A549 (cell line): ENCODE results near the gene CNOT1. TPM values are rescaled to one million over a fixed set of nuclear protein-coding genes. Genes with fewer than 3 reads are reported as not detected.
A peak's percentile ranks its signal among the peaks of the same experiment; 100 is the strongest.

ENCODE experiments used
- ATAC-seq, 2 experiments: fragments of 200-7000 bp in 1 of 2; fragments of >200 bp in 1 of 2; cut with Nextera tagmentation in 1 of 2; cut with Tn5 transposase in 1 of 2; 3 replicates each; pipeline versions ENCODE4 v1.8.0 to v1.9.1; 2018 to 2020; ENCODE audit warnings: mild to moderate bottlenecking in 1 of 2, moderate library complexity in 1 of 2
- CTCF ChIA-PET: fragments of 300-600 bp; sonication (Branson Sonifier 250); formaldehyde crosslinking; extraction: SDS; loops from one replicate; lab custom pipeline; 2021; ENCODE audit warnings: antibody characterized with exemption, inconsistent platforms; lab: Yijun Ruan, JAX
- POLR2A ChIA-PET: fragments of 350-600 bp; formaldehyde crosslinking; extraction: SDS; loops from one replicate; lab custom pipeline; 2021; ENCODE audit warnings: antibody characterized with exemption, inconsistent platforms; lab: Yijun Ruan, JAX
- DNase-seq, 2 experiments: peaks; one replicate each; pipeline versions ENCODE4 v3.0.0 to v3.0.0-alpha.2; 2011 to 2016; ENCODE audit warnings: low read depth in 1 of 2, low spot score in 1 of 2
- FAIRE-seq: peaks from 2 replicates; lab custom pipeline; 2011; peaks lifted over from hg19 to GRCh38; lab: Jason Lieb, UNC
- H3K27ac ChIP-seq, 2 experiments: fragments of >200 bp; sonication (Bioruptor Twin); formaldehyde crosslinking; 3 replicates each; pipeline ENCODE4 v1.5.1; 2016 to 2017
- H3K4me1 ChIP-seq: fragments of >200 bp; sonication (Bioruptor Twin); formaldehyde crosslinking; 3 replicates; pipeline ENCODE4 v1.6.1; 2016
- H3K4me2 ChIP-seq: fragments of >200 bp; sonication (Bioruptor Twin); formaldehyde crosslinking; 3 replicates; pipeline ENCODE4 v1.6.1; 2016
- H3K4me3 ChIP-seq: fragments of >200 bp; sonication (Bioruptor Twin); formaldehyde crosslinking; 3 replicates; pipeline ENCODE4 v1.5.1; 2016
- H3K9me3 ChIP-seq: fragments of >200 bp; sonication (Bioruptor Twin); formaldehyde crosslinking; 3 replicates; pipeline ENCODE4 v1.6.1; 2016
- ATOH8 ChIP-seq: fragments of 250-450 bp; sonication (Bioruptor Pico); IDR thresholded peaks from 2 replicates; pipeline ENCODE4 v1.5.0; 2020; ENCODE audit warnings: low read depth, mild to moderate bottlenecking, moderate library complexity
- BHLHE40 ChIP-seq: IDR thresholded peaks from 2 replicates; pipeline ENCODE4 v1.6.1; 2012; ENCODE audit warnings: low read depth, low read length, inconsistent platforms
- CBX2 ChIP-seq: fragments of 200-600 bp; sonication (generic); IDR thresholded peaks from 2 replicates; pipeline ENCODE4 v1.6.1; 2016; ENCODE audit warnings: low read depth, mild to moderate bottlenecking, borderline replicate concordance
- E2F6 ChIP-seq: IDR thresholded peaks from 2 replicates; pipeline ENCODE4 v1.6.1; 2012; ENCODE audit warnings: low read depth, borderline replicate concordance
- EHF ChIP-seq: fragments of 250-450 bp; sonication (Bioruptor Pico); IDR thresholded peaks from 2 replicates; pipeline ENCODE4 v1.5.0; 2020; ENCODE audit warnings: mild to moderate bottlenecking
- EP300 ChIP-seq, 2 experiments: fragments of >200 bp; sonication (Bioruptor Twin); formaldehyde crosslinking; IDR thresholded peaks; 2 replicates in 1 of 2; 3 replicates in 1 of 2; pipeline ENCODE4 v1.6.1; 2016 to 2017
- ESRRA ChIP-seq: fragments of 150-350 bp; IDR thresholded peaks from 2 replicates; pipeline ENCODE4 v1.6.1; 2014; ENCODE audit warnings: mild to moderate bottlenecking, low read length, borderline replicate concordance
- FOSB ChIP-seq: fragments of 250-450 bp; sonication (Bioruptor Pico); IDR thresholded peaks from 2 replicates; pipeline ENCODE4 v1.5.0; 2020; ENCODE audit warnings: mild to moderate bottlenecking, moderate library complexity
- FOXS1 ChIP-seq: fragments of 250-450 bp; sonication (Bioruptor Pico); IDR thresholded peaks from 2 replicates; pipeline ENCODE4 v1.5.0; 2020; ENCODE audit warnings: mild to moderate bottlenecking, moderate library complexity
- GATA3 ChIP-seq: IDR thresholded peaks from 2 replicates; pipeline ENCODE4 v1.6.1; 2012; ENCODE audit warnings: borderline replicate concordance
- HEYL ChIP-seq: fragments of 250-450 bp; sonication (Bioruptor Pico); IDR thresholded peaks from 2 replicates; pipeline ENCODE4 v1.8.0; 2021; ENCODE audit warnings: mild to moderate bottlenecking, moderate library complexity
- MAFK ChIP-seq: fragments of 450-650 bp; IDR thresholded peaks from 2 replicates; pipeline ENCODE4 v1.6.1; 2014; ENCODE audit not compliant: partially characterized antibody
- MAX ChIP-seq: IDR thresholded peaks from 2 replicates; pipeline ENCODE4 v1.6.1; 2012
- NPAS2 ChIP-seq: fragments of 250-450 bp; sonication (Bioruptor Pico); IDR thresholded peaks from 2 replicates; pipeline ENCODE4 v1.8.0; 2022; ENCODE audit warnings: mild to moderate bottlenecking, moderate library complexity, borderline replicate concordance
- POLR2AphosphoS2 ChIP-seq: conservative IDR thresholded peaks from 2 replicates; pipeline ENCODE4 v1.6.1; 2012; ENCODE audit warnings: low read length, improper control_type of control experiment, inconsistent platforms
- RARB ChIP-seq: fragments of 250-450 bp; sonication (Bioruptor Pico); IDR thresholded peaks from 2 replicates; pipeline ENCODE4 v1.8.0; 2021; ENCODE audit warnings: mild to moderate bottlenecking, moderate library complexity
- RNF2 ChIP-seq: fragments of 200-600 bp; sonication (generic); IDR thresholded peaks from 2 replicates; pipeline ENCODE4 v1.6.1; 2016; ENCODE audit warnings: low read depth, mild to moderate bottlenecking, antibody characterized with exemption, moderate library complexity, borderline replicate concordance
- SREBF2 ChIP-seq: fragments of 450-650 bp; IDR thresholded peaks from 2 replicates; pipeline ENCODE4 v1.6.1; 2014; ENCODE audit warnings: mild to moderate bottlenecking, moderate library complexity
- ZSCAN20 ChIP-seq: fragments of 250-450 bp; sonication (Bioruptor Pico); IDR thresholded peaks from 2 replicates; pipeline ENCODE4 v1.8.0; 2022; ENCODE audit warnings: mild to moderate bottlenecking, moderate library complexity
- WGBS: methylation state at CpG from one replicate; pipeline ENCODE4 v1.1.6; 2017; ENCODE audit errors: missing lambda C conversion rate; 5-methylcytosine and 5-hydroxymethylcytosine counted together
- polyA plus RNA-seq, 4 experiments: library from polyadenylated mRNA; depleted of rRNA in 3 of 4; stranded (reverse); fragments of >200 nt; fragmentation: RNase III in 1 of 4; extraction: RNeasy Plus Mini Kit Qiagen cat#74134 plus additional on column Dnase treatment in 1 of 4; gene quantifications; 2 replicates in 3 of 4; 3 replicates in 1 of 4; pipeline ENCODE4 v1.2.3, GENCODE V29; 2011 to 2017
- TF ChIP-seq, protein P1 (sequence below): fragments of 150-350 bp; IDR thresholded peaks from 2 replicates; pipeline ENCODE4 v1.6.1; 2014; ENCODE audit warnings: low read depth, mild to moderate bottlenecking, low read length

Gene CNOT1
- polyA plus RNA-seq, 2 of the 4 experiments (the other 2 are of a cell fraction), result 119 to 226 TPM

- Histone ChIP-seq H3K9me3 (no peaks in the 10 kb centered on the region), H3K4me3 (no peak overlapping the region), H3K4me2 (no peak overlapping the region), H3K27ac (no peak overlapping the region), H3K4me1 (peaks cover 6% of the 10 kb centered on the region; the same call in 2 of the 3 replicates)
- ChIA-PET CTCF (interaction anchor here (0.7 to 7.1 kb wide), 8 partner anchors 9 to 236 kb away, joined by 3 to 43 read pairs (median 4); no protein-coding TSS in a partner anchor), POLR2A (no interaction called here)
- DNase-seq (no peak), ATAC-seq (no peak), FAIRE-seq (no peak)
- no peak for TF ChIP-seq ATOH8
- TF ChIP-seq ESRRA, result no peak
- TF ChIP-seq SREBF2, result no peak
- TF ChIP-seq POLR2AphosphoS2, result no peak
- no peak for TF ChIP-seq MAFK
- TF ChIP-seq BHLHE40, result no peak
- TF ChIP-seq GATA3, result no peak
- TF ChIP-seq MAX, result no peak
- TF ChIP-seq NPAS2 (CRISPR knock-in tag), result no peak
- no peak for TF ChIP-seq FOSB (CRISPR knock-in tag)
- TF ChIP-seq EP300 (IDR thresholded peaks at IDR 0.05), result no peak
- TF ChIP-seq, protein P1, sequence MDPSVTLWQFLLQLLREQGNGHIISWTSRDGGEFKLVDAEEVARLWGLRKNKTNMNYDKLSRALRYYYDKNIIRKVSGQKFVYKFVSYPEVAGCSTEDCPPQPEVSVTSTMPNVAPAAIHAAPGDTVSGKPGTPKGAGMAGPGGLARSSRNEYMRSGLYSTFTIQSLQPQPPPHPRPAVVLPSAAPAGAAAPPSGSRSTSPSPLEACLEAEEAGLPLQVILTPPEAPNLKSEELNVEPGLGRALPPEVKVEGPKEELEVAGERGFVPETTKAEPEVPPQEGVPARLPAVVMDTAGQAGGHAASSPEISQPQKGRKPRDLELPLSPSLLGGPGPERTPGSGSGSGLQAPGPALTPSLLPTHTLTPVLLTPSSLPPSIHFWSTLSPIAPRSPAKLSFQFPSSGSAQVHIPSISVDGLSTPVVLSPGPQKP, result no peak
- no peak for TF ChIP-seq HEYL (CRISPR knock-in tag)
- no peak for TF ChIP-seq CBX2
- TF ChIP-seq EHF (CRISPR knock-in tag), result no peak
- no peak for TF ChIP-seq ZSCAN20 (CRISPR knock-in tag)
- TF ChIP-seq RARB (CRISPR knock-in tag), result no peak
Observed at GRCh38 chr16:58519707-58520106, 109.9 kb downstream of the CNOT1 start.

GRCh38 chr16:58518980-58519368, 110.7 kb downstream of the CNOT1 start:
- CTCF ChIA-PET, result interaction anchor here (0.5 to 7.1 kb wide), 8 partner anchors 8 to 164 kb away, joined by 3 to 43 read pairs (median 4); no protein-coding TSS in a partner anchor
- Histone ChIP-seq H3K9me3 (no peaks in the 10 kb centered on the region), H3K4me2 (no peak overlapping the region), H3K27ac (no peak overlapping the region), H3K4me3 (no peak overlapping the region), H3K4me1 (peaks cover 12% of the 10 kb centered on the region; the same call in 2 of the 3 replicates)
- FAIRE-seq (no peak), DNase-seq (no peak), ATAC-seq (no peak)
- WGBS, result 91% methylated on average over 1 of the region's 1 CpG
- POLR2A ChIA-PET, result no interaction called here
- no peak for TF ChIP-seq EP300 (IDR thresholded peaks at IDR 0.05)
- no peak for TF ChIP-seq RARB (CRISPR knock-in tag)
- no peak for TF ChIP-seq FOXS1 (CRISPR knock-in tag)
- TF ChIP-seq FOSB (CRISPR knock-in tag), result 0 out of 2 replicates have a peak, but pooled peaks have one; percentile 31
- no peak for TF ChIP-seq RNF2
- TF ChIP-seq E2F6, result no peak
